Common myeloid progenitor, CD34-positive (primary cell): Measurements from ENCODE around the gene NAGK.
"Not testable (repeated sequence)": the region's sequence is repeated elsewhere in the genome, so short reads cannot be mapped to it uniquely, and the experiment has no call there.

ENCODE experiments used
- CTCF ChIA-PET: fragments of 350-600 bp; sonication (Branson Sonifier 250); formaldehyde crosslinking; loops from one replicate; lab custom pipeline; 2021; ENCODE audit warnings: antibody characterized with exemption; lab: Charles Lee
- POLR2A ChIA-PET: fragments of 350-600 bp; sonication (Branson Sonifier 250); formaldehyde crosslinking; loops from one replicate; lab custom pipeline; 2021; ENCODE audit warnings: antibody characterized with exemption; lab: Charles Lee
- DNase-seq, 3 donors: peaks; one replicate each; pipeline versions ENCODE4 v3.0.0 to v3.0.0-alpha.2; 2013
- H3K27ac ChIP-seq, 2 experiments: 1 replicate in 1 of 2; 2 replicates in 1 of 2; pipeline ENCODE4 v1.7.0; 2013; ENCODE audit warnings: inconsistent platforms in 2 of 2, low read length in 2 of 2, mild to moderate bottlenecking in 2 of 2, low read depth in 1 of 2, moderate library complexity in 1 of 2; ENCODE audit not compliant: severe bottlenecking in 2 of 2, insufficient read depth in 1 of 2, poor library complexity in 1 of 2
- H3K27me3 ChIP-seq, 5 experiments: replicated peaks in 2 of 5; 1 replicate in 3 of 5; 2 replicates in 2 of 5; pipeline versions ENCODE4 v1.6.1 to v1.7.0; 2013; ENCODE audit warnings: low read length in 4 of 5, mild to moderate bottlenecking in 2 of 5, moderate library complexity in 2 of 5, inconsistent platforms in 1 of 5; ENCODE audit not compliant: insufficient read depth in 5 of 5, control insufficient read depth in 4 of 5
- H3K36me3 ChIP-seq, 4 experiments: 1 replicate in 2 of 4; 2 replicates in 2 of 4; pipeline versions ENCODE4 v1.6.1 to v1.7.0; 2013; ENCODE audit warnings: low read length in 3 of 4, control low read depth in 1 of 4, mild to moderate bottlenecking in 1 of 4; ENCODE audit not compliant: control insufficient read depth in 4 of 4, insufficient read depth in 4 of 4
- H3K4me1 ChIP-seq, 4 experiments: 1 replicate in 3 of 4; 2 replicates in 1 of 4; pipeline versions ENCODE4 v1.6.1 to v1.7.1; 2013; ENCODE audit warnings: low read length in 3 of 4, mild to moderate bottlenecking in 3 of 4, control low read depth in 1 of 4, inconsistent platforms in 1 of 4, moderate library complexity in 1 of 4; ENCODE audit not compliant: control insufficient read depth in 4 of 4, insufficient read depth in 4 of 4; ENCODE audit errors: control extremely low read depth in 1 of 4
- H3K4me3 ChIP-seq, 7 experiments: 1 replicate in 4 of 7; 2 replicates in 3 of 7; pipeline versions ENCODE4 v1.5.1 to v1.7.0; 2013; ENCODE audit warnings: mild to moderate bottlenecking in 7 of 7, low read length in 6 of 7, moderate library complexity in 6 of 7, inconsistent platforms in 2 of 7, low read depth in 2 of 7, control low read depth in 1 of 7; ENCODE audit not compliant: insufficient read depth in 4 of 7, control insufficient read depth in 1 of 7; ENCODE audit errors: extremely low read depth in 1 of 7
- H3K9me3 ChIP-seq, 5 experiments: 1 replicate in 4 of 5; 2 replicates in 1 of 5; pipeline versions ENCODE4 v1.6.1 to v1.7.1; 2013; ENCODE audit warnings: low read length in 4 of 5, mild to moderate bottlenecking in 2 of 5, inconsistent platforms in 1 of 5, low read depth in 1 of 5, moderate library complexity in 1 of 5; ENCODE audit not compliant: control insufficient read depth in 4 of 5, insufficient read depth in 2 of 5; ENCODE audit errors: control extremely low read depth in 1 of 5
- WGBS: methylation state at CpG from one replicate; pipeline ENCODE4 v1.1.5; 2013; ENCODE audit not compliant: insufficient coverage; 5-methylcytosine and 5-hydroxymethylcytosine counted together

The NAGK gene

GRCh38 chr2:71043531-71044407, 24.7 kb upstream of the NAGK start:
- Histone ChIP-seq H3K4me1 (peaks cover 0 to 2% (median 0%) of the 10 kb centered on the region in 4 experiments), H3K27me3 (no peaks in the 10 kb centered on the region), H3K36me3 (no peaks in the 10 kb centered on the region), H3K27ac (no peak overlapping the region), H3K4me3 (no peak overlapping the region), H3K9me3 (no peaks in the 10 kb centered on the region)
- CTCF ChIA-PET: no interaction called here
- POLR2A ChIA-PET: no interaction called here
- 96% methylated on average over 14 of the region's 36 CpGs for WGBS
- peak in 2 of 3 donors; percentile 38 to 46 for DNase-seq

- Histone ChIP-seq H3K9me3 (no peaks in the 10 kb centered on the region), H3K4me3 (no peak overlapping the region), H3K36me3 (no peaks in the 10 kb centered on the region), H3K27ac (no peak overlapping the region), H3K27me3 (no peaks in the 10 kb centered on the region), H3K4me1 (peaks cover 0 to 2% (median 0%) of the 10 kb centered on the region in 4 experiments)
- DNase-seq: no peak
- 95% methylated on average over 5 of the region's 7 CpGs for whole genome bisulfite sequencing
- POLR2A ChIA-PET: no interaction called here
- CTCF ChIA-PET: no interaction called here
Observed at GRCh38 chr2:71045151-71045550, 23.3 kb upstream of the NAGK start.

- peak in 2 of 3 donors; percentile 31 to 54 for DNase-seq
- no peaks in the 10 kb centered on the region for H3K27me3 ChIP-seq
- ChIA-PET CTCF (no interaction called here), POLR2A (no interaction called here)
- H3K4me1 ChIP-seq: peaks cover 0 to 2% (median 0%) of the 10 kb centered on the region in 4 experiments
- no peaks in the 10 kb centered on the region for H3K9me3 ChIP-seq
- H3K27ac ChIP-seq: no peak overlapping the region
- WGBS: 73% methylated on average over 22 of the region's 23 CpGs
- H3K4me3 ChIP-seq: no peak overlapping the region
- no peaks in the 10 kb centered on the region for H3K36me3 ChIP-seq
Observed at GRCh38 chr2:71045865-71046548, 22.4 kb upstream of the NAGK start.

- H3K27ac ChIP-seq: no peak overlapping the region
- ChIA-PET CTCF (interaction anchor here (1.7 to 2.1 kb wide), 2 partner anchors 23 to 52 kb away, joined by 6 to 7 read pairs; no protein-coding TSS in a partner anchor), POLR2A (no interaction called here)
- 98% methylated on average over 6 of the region's 7 CpGs for WGBS
- H3K4me3 ChIP-seq: no peak overlapping the region
- no peak for DNase-seq
- no peaks in the 10 kb centered on the region for H3K9me3 ChIP-seq
- H3K36me3 ChIP-seq: no peaks in the 10 kb centered on the region
- no peaks in the 10 kb centered on the region for H3K27me3 ChIP-seq
- H3K4me1 ChIP-seq: peaks cover 0 to 2% (median 0%) of the 10 kb centered on the region in 4 experiments
Observed at GRCh38 chr2:71048096-71048495, 20.4 kb upstream of the NAGK start.

GRCh38 chr2:71049704-71050360, 18.6 kb upstream of the NAGK start:
- not testable (repeated sequence) for H3K27ac ChIP-seq, H3K9me3 ChIP-seq, H3K36me3 ChIP-seq, H3K4me3 ChIP-seq, H3K27me3 ChIP-seq, H3K4me1 ChIP-seq
- WGBS: 95% methylated on average over 8 of the region's 10 CpGs
- CTCF ChIA-PET: interaction anchor here (1.2 to 2.1 kb wide), 3 partner anchors 18 to 50 kb away, joined by 3 to 6 read pairs (median 5); partner anchors contain the start of gene NAGK
- POLR2A ChIA-PET: interaction anchor here (1.1 kb wide), 1 partner anchor 18 kb away, joined by 3 read pairs; the partner anchor contains the start of gene NAGK
- DNase-seq: peak in 2 of 3 donors; percentile 56 to 59

- POLR2A ChIA-PET, H3K27ac ChIP-seq, H3K4me1 ChIP-seq, H3K36me3 ChIP-seq, H3K4me3 ChIP-seq, H3K9me3 ChIP-seq, H3K27me3 ChIP-seq, DNase-seq: not testable (repeated sequence)
- whole genome bisulfite sequencing: 96% methylated on average over 10 of the region's 10 CpGs
- CTCF ChIA-PET: interaction anchor here (0.8 kb wide), 1 partner anchor 11 kb away, joined by 4 read pairs; no protein-coding TSS in a partner anchor
Observed at GRCh38 chr2:71055206-71055740, 13.2 kb upstream of the NAGK start.
